ENCODE data around the gene UPF1.

UPF1 gene

GRCh38 chr19:18910801-18911436 lies 79.2 kb downstream of the UPF1 start (continued):
- TF ChIP-seq ZNF654 (tag by site-specific recombination; IDR thresholded peaks at IDR 0.05; ENCODE audit: low read depth) (no peak), ZNF768 (tag by site-specific recombination; IDR thresholded peaks at IDR 0.05) (no peak)

- H3K4me1 ChIP-seq (ENCODE audit: control insufficient read depth, insufficient read depth, low read length), result no peaks in the 10 kb centered on the region
- H3K36me3 ChIP-seq (ENCODE audit: control insufficient read depth in 2 of 2, insufficient read depth in 1 of 2, low read length in 2 of 2), result peaks cover 10 to 54% of the 10 kb centered on the region in 2 experiments; a peak in 2 of 3 replicates
- CTCF ChIA-PET, result no interaction called here
- TF ChIP-seq ZNF175 (tag by site-specific recombination; IDR thresholded peaks at IDR 0.05) (no peak), GLIS1 (tag by site-specific recombination; IDR thresholded peaks at IDR 0.05) (peak; percentile 88)
- H3K4me3 ChIP-seq (ENCODE audit: low read depth, low read length), result no peak overlapping the region
- H3K27ac ChIP-seq (ENCODE audit: extremely low read depth, low read depth, low read length), result no peak overlapping the region
- POLR2A ChIA-PET, result no interaction called here
- H3K9me3 ChIP-seq (ENCODE audit: control insufficient read depth, insufficient read depth, low read depth, low read length), result no peaks in the 10 kb centered on the region
Measured at GRCh38 chr19:18912933-18913332, 81.2 kb downstream of the UPF1 start.

- ChIA-PET POLR2A (no interaction called here), CTCF (interaction anchor here (0.5 to 0.9 kb wide), 2 partner anchors 63 to 73 kb away, joined by 3 to 9 read pairs; no protein-coding TSS in a partner anchor)
- H3K9me3 ChIP-seq (ENCODE audit: control insufficient read depth, insufficient read depth, low read depth, low read length), result no peaks in the 10 kb centered on the region
- H3K4me3 ChIP-seq (ENCODE audit: low read depth, low read length), result no peak overlapping the region
- no peak overlapping the region for H3K27ac ChIP-seq (ENCODE audit: extremely low read depth, low read depth, low read length)
- TF ChIP-seq ZEB2 (tag by site-specific recombination; IDR thresholded peaks at IDR 0.05), result no peak
- TF ChIP-seq INSM2 (tag by site-specific recombination; IDR thresholded peaks at IDR 0.05), result no peak
- TF ChIP-seq GLI4 (tag by site-specific recombination; IDR thresholded peaks at IDR 0.05), result no peak
- no peak for TF ChIP-seq ZNF148 (tag by site-specific recombination; IDR thresholded peaks at IDR 0.05; ENCODE audit: borderline replicate concordance)
- no peak for TF ChIP-seq ZNF701 (tag by site-specific recombination; IDR thresholded peaks at IDR 0.05)
- no peak for TF ChIP-seq ZNF184 (tag by site-specific recombination; IDR thresholded peaks at IDR 0.05)
- no peak for TF ChIP-seq ZNF530 (tag by site-specific recombination; IDR thresholded peaks at IDR 0.05; ENCODE audit: low read depth)
- no peak for TF ChIP-seq YY1 (tag by site-specific recombination; IDR thresholded peaks at IDR 0.05)
- TF ChIP-seq ZNF146 (tag by site-specific recombination; IDR thresholded peaks at IDR 0.05), result no peak
- no peak for TF ChIP-seq IKZF3 (tag by site-specific recombination; IDR thresholded peaks at IDR 0.05)
- TF ChIP-seq ZNF341 (tag by site-specific recombination; IDR thresholded peaks at IDR 0.05; ENCODE audit: low read depth), result no peak
- no peak for TF ChIP-seq ZNF488 (tag by site-specific recombination; IDR thresholded peaks at IDR 0.05)
- TF ChIP-seq PRDM1 (tag by site-specific recombination; IDR thresholded peaks at IDR 0.05), result no peak
- no peak for TF ChIP-seq KLF8 (tag by site-specific recombination; IDR thresholded peaks at IDR 0.05)
- no peak for TF ChIP-seq PRDM6 (tag by site-specific recombination; IDR thresholded peaks at IDR 0.05)
- no peak for TF ChIP-seq ZNF426 (tag by site-specific recombination; IDR thresholded peaks at IDR 0.05)
- TF ChIP-seq ZNF621 (tag by site-specific recombination; IDR thresholded peaks at IDR 0.05), result no peak
- TF ChIP-seq ZSCAN30 (tag by site-specific recombination; IDR thresholded peaks at IDR 0.05), result no peak
- no peak for TF ChIP-seq ZNF610 (tag by site-specific recombination; IDR thresholded peaks at IDR 0.05; ENCODE audit: borderline replicate concordance)
- no peaks in the 10 kb centered on the region for H3K4me1 ChIP-seq (ENCODE audit: control insufficient read depth, insufficient read depth, low read length)
- H3K36me3 ChIP-seq (ENCODE audit: control insufficient read depth in 2 of 2, insufficient read depth in 1 of 2, low read length in 2 of 2), result peaks cover 10 to 53% of the 10 kb centered on the region in 2 experiments; a peak in 2 of 3 replicates
Measured at GRCh38 chr19:18913466-18913865, 81.7 kb downstream of the UPF1 start.

All from HEK293 (cell line).